ENCODE results near the gene GSK3B. TPM values are rescaled to one million over a fixed set of nuclear protein-coding genes. Genes with fewer than 3 reads are reported as not detected.

GSK3B gene
- total and polyA plus RNA-seq, 2 donors from 2014 or later, result 6.4 to 52.1 TPM

DNA sequence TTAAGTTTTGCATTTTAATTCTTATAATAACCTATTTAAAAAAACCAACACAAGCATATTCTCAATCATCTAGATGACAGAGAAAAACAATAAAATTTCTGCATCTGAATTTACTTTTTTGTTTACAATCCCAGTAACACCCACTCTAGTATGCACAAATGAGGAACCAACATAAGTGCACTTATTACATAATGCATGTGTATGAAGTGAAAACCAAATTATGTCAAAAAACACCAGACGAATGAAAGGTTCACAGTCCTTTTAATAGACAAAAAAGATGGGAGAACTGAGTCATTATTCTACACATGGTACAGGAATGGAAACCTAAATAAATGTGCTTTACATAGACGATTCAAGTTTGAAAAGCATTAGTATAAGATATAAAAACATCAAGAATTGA is 220.6 kb downstream of the GSK3B start:
- H3K27ac ChIP-seq (ENCODE audit: low read depth in 2 of 2, low read length in 2 of 2), result no peak overlapping the region
- H3K9me3 ChIP-seq (ENCODE audit: control insufficient read depth in 2 of 3, insufficient read depth in 1 of 3, low read length in 3 of 3), result no peaks in the 10 kb centered on the region
- no peaks in the 10 kb centered on the region for H3K4me1 ChIP-seq (ENCODE audit: control insufficient read depth in 2 of 3, insufficient read depth in 2 of 3, low read depth in 1 of 3, low read length in 3 of 3)
- no peak overlapping the region for H3K9ac ChIP-seq (ENCODE audit: low read length in 3 of 3)
- FAIRE-seq (no peak), DNase-seq (no peak)
- intact Hi-C loops (cut with DNase I), result no loop called here
- no peaks in the 10 kb centered on the region for H3K27me3 ChIP-seq (ENCODE audit: control insufficient read depth, insufficient read depth, low read length)
- TF ChIP-seq, protein P1, sequence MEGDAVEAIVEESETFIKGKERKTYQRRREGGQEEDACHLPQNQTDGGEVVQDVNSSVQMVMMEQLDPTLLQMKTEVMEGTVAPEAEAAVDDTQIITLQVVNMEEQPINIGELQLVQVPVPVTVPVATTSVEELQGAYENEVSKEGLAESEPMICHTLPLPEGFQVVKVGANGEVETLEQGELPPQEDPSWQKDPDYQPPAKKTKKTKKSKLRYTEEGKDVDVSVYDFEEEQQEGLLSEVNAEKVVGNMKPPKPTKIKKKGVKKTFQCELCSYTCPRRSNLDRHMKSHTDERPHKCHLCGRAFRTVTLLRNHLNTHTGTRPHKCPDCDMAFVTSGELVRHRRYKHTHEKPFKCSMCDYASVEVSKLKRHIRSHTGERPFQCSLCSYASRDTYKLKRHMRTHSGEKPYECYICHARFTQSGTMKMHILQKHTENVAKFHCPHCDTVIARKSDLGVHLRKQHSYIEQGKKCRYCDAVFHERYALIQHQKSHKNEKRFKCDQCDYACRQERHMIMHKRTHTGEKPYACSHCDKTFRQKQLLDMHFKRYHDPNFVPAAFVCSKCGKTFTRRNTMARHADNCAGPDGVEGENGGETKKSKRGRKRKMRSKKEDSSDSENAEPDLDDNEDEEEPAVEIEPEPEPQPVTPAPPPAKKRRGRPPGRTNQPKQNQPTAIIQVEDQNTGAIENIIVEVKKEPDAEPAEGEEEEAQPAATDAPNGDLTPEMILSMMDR (IDR thresholded peaks at IDR 0.05; ENCODE audit: borderline replicate concordance, extremely low read depth, insufficient read depth), result no peak
- peaks cover 0 to 2% (median 0%) of the 10 kb centered on the region in 3 donors for H3K36me3 ChIP-seq (ENCODE audit: control insufficient read depth in 2 of 3, insufficient read depth in 3 of 3, low read length in 3 of 3)
- no peak overlapping the region for H3K4me3 ChIP-seq (ENCODE audit: low read length in 3 of 3)

DNA sequence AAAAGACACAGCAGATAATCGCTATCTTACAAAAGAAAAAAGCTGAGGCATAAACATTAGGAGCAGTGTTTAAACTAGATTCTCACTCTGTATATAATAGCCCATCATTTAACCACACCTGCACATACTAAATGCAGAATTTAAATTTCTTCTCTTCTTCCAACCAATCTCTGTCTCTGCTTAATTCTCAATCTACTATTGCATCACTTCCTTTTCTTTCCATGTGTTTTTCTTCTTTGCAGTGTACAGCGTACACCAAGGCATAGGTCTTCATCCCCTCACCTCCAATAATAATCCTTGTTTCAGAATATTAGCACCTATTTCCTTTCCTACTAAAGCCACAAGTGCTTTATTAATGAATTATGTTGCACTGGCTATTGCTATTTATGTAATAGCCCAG is 221.5 kb downstream of the GSK3B start:
- no peak overlapping the region for H3K27ac ChIP-seq (ENCODE audit: low read depth in 2 of 2, low read length in 2 of 2)

DNA sequence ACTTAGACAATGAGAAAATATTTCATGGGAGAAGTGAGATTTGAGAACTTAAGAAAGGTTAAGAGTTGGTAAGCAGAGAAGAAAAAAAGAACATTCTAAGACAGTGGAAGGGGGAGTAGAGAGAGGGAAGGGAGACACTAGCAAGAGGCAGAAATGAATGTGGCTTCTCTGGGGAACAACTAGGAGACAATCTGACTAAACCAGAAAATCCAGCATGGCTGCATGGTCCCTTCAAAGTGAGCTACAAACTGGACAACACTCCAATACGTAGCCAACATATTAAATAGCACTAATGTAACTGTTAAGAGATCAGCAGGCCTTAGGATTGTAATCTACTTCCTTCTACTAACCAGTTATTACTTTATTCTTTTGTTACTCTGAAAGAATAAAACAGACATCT is 222.7 kb downstream of the GSK3B start:
- intact Hi-C loops (cut with DNase I), result no loop called here
- H3K9ac ChIP-seq (ENCODE audit: low read length in 3 of 3), result no peak overlapping the region
- H3K27me3 ChIP-seq (ENCODE audit: control insufficient read depth, insufficient read depth, low read length), result no peaks in the 10 kb centered on the region
- no peak overlapping the region for H3K4me3 ChIP-seq (ENCODE audit: low read length in 3 of 3)
- H3K9me3 ChIP-seq (ENCODE audit: control insufficient read depth in 2 of 3, insufficient read depth in 1 of 3, low read length in 3 of 3), result no peaks in the 10 kb centered on the region
- no peaks in the 10 kb centered on the region for H3K4me1 ChIP-seq (ENCODE audit: control insufficient read depth in 2 of 3, insufficient read depth in 2 of 3, low read depth in 1 of 3, low read length in 3 of 3)
- peaks cover 0 to under 1% (median 0%) of the 10 kb centered on the region in 3 donors for H3K36me3 ChIP-seq (ENCODE audit: control insufficient read depth in 2 of 3, insufficient read depth in 3 of 3, low read length in 3 of 3)
- H3K27ac ChIP-seq (ENCODE audit: low read depth in 2 of 2, low read length in 2 of 2), result no peak overlapping the region
- no peak for DNase-seq
- TF ChIP-seq, protein P1 (IDR thresholded peaks at IDR 0.05; ENCODE audit: borderline replicate concordance, extremely low read depth, insufficient read depth), result no peak
- no peak for FAIRE-seq

More for the DNA sequence above, 221.5 kb downstream of the GSK3B start:
- TF ChIP-seq, protein P1 (IDR thresholded peaks at IDR 0.05; ENCODE audit: borderline replicate concordance, extremely low read depth, insufficient read depth), result no peak
- intact Hi-C loops (cut with DNase I), result no loop called here
- H3K9ac ChIP-seq (ENCODE audit: low read length in 3 of 3), result no peak overlapping the region
- DNase-seq (no peak), FAIRE-seq (no peak)
- no peak overlapping the region for H3K4me3 ChIP-seq (ENCODE audit: low read length in 3 of 3)
- no peaks in the 10 kb centered on the region for H3K27me3 ChIP-seq (ENCODE audit: control insufficient read depth, insufficient read depth, low read length)
- H3K36me3 ChIP-seq (ENCODE audit: control insufficient read depth in 2 of 3, insufficient read depth in 3 of 3, low read length in 3 of 3), result peaks cover 0 to 2% (median 0%) of the 10 kb centered on the region in 3 donors
- no peaks in the 10 kb centered on the region for H3K4me1 ChIP-seq (ENCODE audit: control insufficient read depth in 2 of 3, insufficient read depth in 2 of 3, low read depth in 1 of 3, low read length in 3 of 3)
- H3K9me3 ChIP-seq (ENCODE audit: control insufficient read depth in 2 of 3, insufficient read depth in 1 of 3, low read length in 3 of 3), result no peaks in the 10 kb centered on the region

DNA sequence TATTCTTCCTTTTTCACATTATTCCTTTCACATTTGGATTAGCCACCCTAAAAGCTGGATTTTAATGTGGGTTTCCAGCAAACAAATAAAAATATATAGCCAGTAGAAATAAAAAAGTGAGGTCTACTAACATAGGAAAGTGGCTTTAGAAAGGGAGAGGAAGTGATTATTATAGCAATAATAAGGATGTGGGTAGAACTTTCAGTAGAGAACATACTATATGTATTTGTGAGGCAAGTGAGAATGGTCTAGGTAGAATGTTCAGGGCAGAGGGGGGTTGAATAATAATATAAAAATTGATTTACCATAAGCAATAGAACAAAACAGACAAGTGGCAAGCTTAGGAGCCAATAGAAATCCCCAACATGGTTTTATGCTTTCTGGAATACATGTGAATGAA is 223.7 kb downstream of the GSK3B start:
- Histone ChIP-seq H3K27ac (ENCODE audit: low read depth in 2 of 2, low read length in 2 of 2) (no peak overlapping the region), H3K9me3 (ENCODE audit: control insufficient read depth in 2 of 3, insufficient read depth in 1 of 3, low read length in 3 of 3) (no peaks in the 10 kb centered on the region), H3K4me1 (ENCODE audit: control insufficient read depth in 2 of 3, insufficient read depth in 2 of 3, low read depth in 1 of 3, low read length in 3 of 3) (no peaks in the 10 kb centered on the region), H3K27me3 (ENCODE audit: control insufficient read depth, insufficient read depth, low read length) (no peaks in the 10 kb centered on the region), H3K4me3 (ENCODE audit: low read length in 3 of 3) (no peak overlapping the region), H3K36me3 (ENCODE audit: control insufficient read depth in 2 of 3, insufficient read depth in 3 of 3, low read length in 3 of 3) (no peaks in the 10 kb centered on the region), H3K9ac (ENCODE audit: low read length in 3 of 3) (no peak overlapping the region)
- TF ChIP-seq, protein P1 (IDR thresholded peaks at IDR 0.05; ENCODE audit: borderline replicate concordance, extremely low read depth, insufficient read depth), result no peak
- intact Hi-C loops (cut with DNase I), result no loop called here
- no peak for DNase-seq
- FAIRE-seq, result no peak

All from kidney (tissue), 14 donors.